Mammary epithelial cell (primary cell): ENCODE results near the gene PAK4.

ENCODE experiments used
- CTCF ChIP-seq, 2 donors: IDR thresholded peaks in 1 of 2; conservative IDR thresholded peaks in 1 of 2; 2 replicates each; pipeline ENCODE4 v1.5.1; 2011 to 2012; ENCODE audit warnings: inconsistent platforms in 2 of 2, low read length in 2 of 2, mild to moderate bottlenecking in 2 of 2, control low read depth in 1 of 2, low read depth in 1 of 2; ENCODE audit not compliant: insufficient read depth in 1 of 2; ENCODE audit errors: extremely low read depth in 1 of 2
- EZH2 ChIP-seq: IDR thresholded peaks from 2 replicates; pipeline ENCODE4 v1.6.1; 2012; ENCODE audit warnings: low read length, inconsistent platforms, borderline replicate concordance

- TF ChIP-seq CTCF (conservative IDR thresholded peaks at IDR 0.05 in 1 of 2, IDR thresholded peaks at IDR 0.05 in 1 of 2; ENCODE audit: extremely low read depth in 1 of 2, insufficient read depth in 1 of 2, low read depth in 1 of 2, low read length in 2 of 2) = no peak
- no peak for TF ChIP-seq EZH2
Observed at GRCh38 chr19:39160889-39161672, 35.5 kb downstream of the PAK4 start.
